GM18505 (cell line): ENCODE results near the gene SLC38A1.
"Not testable (repeated sequence)": the region's sequence is repeated elsewhere in the genome, so short reads cannot be mapped to it uniquely, and the experiment has no call there.

Source experiments
- ATAC-seq: cut with Tn5 transposase; IDR thresholded peaks from one replicate; pipeline ENCODE4 v1.9.1; 2021; ENCODE audit not compliant: unreplicated experiment
- POLR2A ChIP-seq: IDR thresholded peaks from 4 replicates; pipeline ENCODE4 v1.6.1; 2011; ENCODE audit warnings: borderline replicate concordance; ENCODE audit not compliant: insufficient read depth, insufficient read length; ENCODE audit errors: extremely low read depth

The SLC38A1 gene

DNA sequence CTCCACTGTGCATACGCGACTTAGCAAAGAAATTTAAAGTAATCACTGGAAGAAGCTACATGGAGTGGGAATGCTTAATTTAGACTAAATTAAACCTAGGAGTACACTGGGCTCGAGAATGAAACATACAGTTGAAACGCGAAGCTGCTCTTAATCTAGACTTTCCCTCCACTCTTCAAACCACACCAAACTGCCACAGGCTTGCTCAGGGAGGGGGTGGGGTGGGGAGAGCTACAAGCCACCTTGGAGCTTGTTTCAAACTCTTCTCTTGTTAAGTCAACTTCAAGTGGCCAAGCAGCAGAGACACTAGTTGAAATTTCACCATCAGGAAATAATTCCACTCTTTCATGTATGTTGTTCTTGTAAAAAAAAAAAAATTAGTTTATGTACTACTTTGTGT lies 69.9 kb downstream of the SLC38A1 start:
- TF ChIP-seq POLR2A: no peak
- ATAC-seq: no peak

DNA sequence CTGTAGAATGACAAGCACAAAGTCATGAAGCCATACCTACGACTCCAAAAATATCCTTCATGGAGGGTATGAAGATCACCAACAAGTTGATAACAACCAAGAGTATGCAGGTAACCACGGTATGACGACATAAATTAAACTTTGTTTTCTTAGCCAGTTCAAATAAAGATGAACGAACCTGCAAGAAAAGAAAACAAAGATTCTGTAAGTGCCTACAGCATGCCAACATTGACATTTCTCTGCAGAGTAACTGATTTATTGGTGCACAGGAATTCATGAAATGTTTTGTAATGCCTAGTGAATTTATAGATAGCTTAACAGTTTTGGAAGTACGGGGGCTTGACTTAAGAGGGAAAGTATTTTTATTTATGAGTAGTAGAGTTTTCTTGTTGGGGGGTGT lies 71.0 kb downstream of the SLC38A1 start:
- no peak for ATAC-seq
- TF ChIP-seq POLR2A: no peak

DNA sequence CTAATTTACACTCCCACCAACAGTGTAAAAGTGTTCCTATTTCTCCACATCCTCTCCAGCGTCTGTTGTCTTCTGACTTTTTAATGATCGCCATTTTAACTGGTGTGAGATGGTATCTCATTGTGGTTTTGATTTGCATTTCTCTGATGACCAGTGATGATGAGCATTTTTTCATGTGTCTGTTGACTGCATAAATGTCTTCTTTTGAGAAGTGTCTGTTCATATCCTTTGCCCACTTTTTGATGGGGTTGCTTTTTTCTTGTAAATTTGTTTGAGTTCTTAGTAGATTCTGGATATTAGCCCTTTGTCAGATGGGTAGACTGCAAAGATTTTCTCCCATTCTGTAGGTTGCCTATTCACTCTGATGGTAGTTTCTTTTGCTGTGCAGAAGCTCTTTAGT lies 78.3 kb downstream of the SLC38A1 start:
- ATAC-seq: not testable (repeated sequence)

DNA sequence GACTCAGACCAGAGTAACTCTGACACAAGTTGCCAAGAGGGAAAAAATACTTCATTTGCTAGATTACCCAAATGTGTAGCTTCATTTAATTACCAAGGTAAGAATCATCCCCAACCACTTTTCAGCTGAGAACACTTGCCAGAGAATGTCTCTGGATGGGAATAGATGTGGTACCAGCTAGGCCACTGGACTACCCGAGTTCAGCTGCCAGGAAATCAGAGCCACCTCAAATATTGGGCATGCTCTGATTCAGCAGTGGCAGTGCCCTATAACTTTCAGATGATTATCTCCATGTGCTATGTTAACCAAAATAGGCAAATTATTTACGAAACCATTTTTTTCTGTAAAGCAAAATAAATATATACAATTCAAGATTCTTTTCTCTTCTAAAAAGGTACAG lies 80.7 kb downstream of the SLC38A1 start:
- TF ChIP-seq POLR2A: no peak
- no peak for ATAC-seq

DNA sequence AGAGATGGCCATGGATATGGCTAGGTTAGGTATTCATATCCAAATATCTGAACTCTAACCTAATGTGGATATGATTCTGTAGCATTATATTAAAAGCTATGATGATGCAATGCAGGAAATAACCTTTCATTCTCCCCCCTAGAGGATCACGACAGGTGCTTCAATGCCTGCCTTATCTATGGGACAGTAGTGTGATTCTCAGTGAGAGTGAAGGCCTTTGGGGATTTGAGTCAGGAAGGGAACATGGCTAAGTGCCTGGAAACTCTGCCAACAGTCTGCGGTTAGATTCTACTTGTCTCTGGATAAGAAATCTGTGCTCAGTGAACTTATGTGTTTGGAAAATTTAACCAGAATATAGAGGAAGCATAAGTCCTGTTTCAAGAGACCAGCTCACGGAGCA lies 81.8 kb downstream of the SLC38A1 start:
- ATAC-seq: no peak
- TF ChIP-seq POLR2A: no peak

DNA sequence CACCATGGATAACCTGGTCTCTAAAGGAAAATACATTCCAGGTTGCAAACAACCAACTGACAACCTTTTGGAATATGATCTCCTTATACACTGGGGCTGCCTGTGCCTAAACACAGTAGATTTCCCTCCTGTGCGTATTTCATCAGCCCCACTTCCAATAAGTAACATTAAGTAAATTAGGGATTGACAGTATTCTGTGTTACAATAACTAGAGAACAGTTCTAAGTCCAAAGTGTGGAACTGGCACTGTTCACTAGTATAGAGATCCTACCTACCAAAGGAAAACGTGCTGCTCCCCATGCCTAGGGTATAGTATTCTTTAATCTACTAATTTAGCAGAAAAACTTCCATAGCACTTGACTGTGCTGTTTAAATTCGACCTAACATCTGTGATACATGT lies 82.8 kb downstream of the SLC38A1 start:
- TF ChIP-seq POLR2A: no peak
- no peak for ATAC-seq

DNA sequence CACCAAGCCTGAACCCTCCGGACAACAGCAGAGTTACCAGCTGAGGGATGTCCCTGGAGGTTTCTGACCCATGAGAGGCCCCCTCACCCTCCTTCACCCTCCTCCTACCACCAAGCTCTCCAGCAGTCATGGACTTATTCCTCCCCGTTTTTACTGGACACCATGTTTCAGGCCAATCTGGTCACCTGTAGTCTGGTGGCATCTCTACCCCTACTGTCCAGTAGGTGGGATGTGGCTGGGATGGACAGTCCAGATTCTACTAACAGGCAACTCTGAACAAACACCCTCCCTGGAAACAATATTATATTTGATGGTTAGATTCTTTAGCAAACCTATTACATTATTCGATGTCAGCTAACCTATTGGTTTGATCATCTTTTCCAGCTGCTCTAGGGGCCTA lies 83.2 kb downstream of the SLC38A1 start:
- TF ChIP-seq POLR2A: no peak
- no peak for ATAC-seq

DNA sequence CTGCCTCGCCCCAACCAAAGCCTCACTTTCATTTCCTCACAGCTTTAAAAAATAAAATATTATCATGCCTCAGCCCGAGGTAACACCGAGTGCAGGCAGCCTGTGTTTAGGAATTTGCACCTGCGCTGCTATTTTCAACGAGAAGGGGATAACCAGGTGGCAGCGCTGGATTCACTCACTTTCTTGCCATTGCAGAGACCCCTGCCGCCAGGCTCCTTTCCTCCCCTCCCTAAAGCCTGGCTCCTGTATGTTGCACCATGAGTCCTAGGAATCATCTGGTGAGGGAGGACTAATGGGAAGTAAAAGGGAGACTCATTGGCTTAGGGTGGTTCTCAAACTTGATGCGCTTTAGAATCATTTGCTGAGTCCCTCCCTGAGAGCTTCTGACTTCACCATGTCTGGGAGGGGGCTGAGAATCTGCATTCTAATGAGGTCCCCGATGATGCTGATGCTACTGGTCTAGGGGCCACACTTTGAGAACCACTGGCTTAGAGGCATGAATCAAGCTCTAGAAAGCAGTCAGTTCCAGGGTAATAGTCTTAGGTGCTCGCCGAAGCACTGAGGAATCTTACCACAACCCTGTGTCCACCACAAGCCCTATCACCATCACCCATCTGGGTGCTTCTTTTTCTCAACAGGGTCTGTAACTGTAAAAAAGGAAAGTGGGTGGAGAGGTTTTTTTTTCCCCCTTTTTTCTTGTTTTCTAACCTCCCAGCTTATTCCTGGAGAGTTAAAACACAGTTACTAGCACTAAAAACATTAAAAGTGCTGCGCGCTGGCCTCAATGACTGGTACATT lies 83.8 kb downstream of the SLC38A1 start:
- no peak for TF ChIP-seq POLR2A
- no peak for ATAC-seq

DNA sequence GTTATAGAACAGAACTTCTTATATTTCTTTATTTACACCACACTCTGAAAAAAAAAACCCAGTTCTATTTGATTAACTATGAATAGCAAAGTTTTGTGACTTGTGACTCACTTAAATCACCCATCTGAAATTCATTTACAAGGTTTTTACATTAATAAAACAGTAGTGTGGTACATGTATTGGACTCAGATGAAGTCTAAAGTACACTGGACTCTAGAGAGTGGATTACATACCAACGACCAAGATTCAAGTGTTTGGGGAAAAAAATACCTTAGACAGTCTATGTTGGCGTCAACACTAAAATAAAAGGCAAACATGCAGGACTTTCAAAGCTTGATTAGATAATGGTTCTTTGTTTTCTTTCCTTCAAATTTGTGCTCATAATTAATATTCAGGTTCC lies 85.7 kb downstream of the SLC38A1 start:
- ATAC-seq: no peak
- TF ChIP-seq POLR2A: no peak

DNA sequence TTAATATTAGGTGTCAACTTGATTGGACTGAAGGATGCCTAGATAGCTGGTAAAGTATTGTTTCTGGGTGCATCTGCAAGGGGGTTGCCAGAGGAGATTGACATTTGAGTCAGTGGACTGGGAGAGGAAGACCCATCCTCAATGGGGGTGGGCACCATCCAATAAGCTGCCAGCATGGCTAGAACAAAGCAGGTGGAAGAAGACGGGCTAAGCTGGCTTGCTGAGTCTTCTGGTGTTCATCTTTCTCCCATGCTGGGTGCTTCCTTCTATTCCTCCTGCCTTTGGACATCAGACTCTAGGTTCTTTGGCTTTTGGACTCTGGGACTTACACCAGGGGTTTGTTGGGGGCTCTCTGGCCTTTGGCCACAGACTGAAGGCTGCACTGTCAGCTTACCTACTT lies 87.4 kb downstream of the SLC38A1 start:
- TF ChIP-seq POLR2A: no peak
- no peak for ATAC-seq

DNA sequence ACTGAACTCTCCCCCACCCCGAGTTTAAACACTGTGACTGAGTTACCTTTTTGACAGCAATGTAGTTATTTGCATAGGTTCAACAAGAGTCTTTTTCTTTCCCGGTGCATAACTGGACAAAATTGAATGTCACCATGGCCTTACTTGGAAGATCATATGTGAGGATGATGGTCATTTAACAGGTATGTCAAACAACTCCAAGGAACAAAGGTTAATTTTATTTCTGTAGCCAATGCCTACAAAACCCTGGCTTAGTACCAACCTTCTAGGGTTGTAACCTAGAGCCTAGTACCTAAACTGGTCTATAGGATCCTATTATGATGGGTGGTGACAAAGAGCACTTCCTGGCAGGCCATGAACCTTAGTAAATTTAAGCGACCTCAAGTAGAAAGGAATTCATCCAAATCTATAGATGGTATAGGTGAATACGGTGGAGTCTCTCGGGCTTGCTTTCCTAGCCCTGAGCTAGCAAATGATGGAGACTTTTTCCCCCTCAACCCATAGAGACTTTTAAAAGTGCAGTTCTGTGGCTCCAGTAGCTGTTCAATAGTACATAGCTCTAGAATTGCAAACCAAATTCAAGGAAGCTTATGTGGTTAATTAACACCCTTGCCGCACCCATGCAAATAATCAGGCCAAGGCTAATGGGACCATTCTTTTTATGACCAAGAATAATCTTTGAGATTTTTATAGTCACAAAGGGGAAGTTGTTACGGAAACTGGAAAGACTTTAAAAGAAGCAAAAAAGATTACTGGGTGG lies 89.0 kb downstream of the SLC38A1 start:
- TF ChIP-seq POLR2A: no peak
- no peak for ATAC-seq

DNA sequence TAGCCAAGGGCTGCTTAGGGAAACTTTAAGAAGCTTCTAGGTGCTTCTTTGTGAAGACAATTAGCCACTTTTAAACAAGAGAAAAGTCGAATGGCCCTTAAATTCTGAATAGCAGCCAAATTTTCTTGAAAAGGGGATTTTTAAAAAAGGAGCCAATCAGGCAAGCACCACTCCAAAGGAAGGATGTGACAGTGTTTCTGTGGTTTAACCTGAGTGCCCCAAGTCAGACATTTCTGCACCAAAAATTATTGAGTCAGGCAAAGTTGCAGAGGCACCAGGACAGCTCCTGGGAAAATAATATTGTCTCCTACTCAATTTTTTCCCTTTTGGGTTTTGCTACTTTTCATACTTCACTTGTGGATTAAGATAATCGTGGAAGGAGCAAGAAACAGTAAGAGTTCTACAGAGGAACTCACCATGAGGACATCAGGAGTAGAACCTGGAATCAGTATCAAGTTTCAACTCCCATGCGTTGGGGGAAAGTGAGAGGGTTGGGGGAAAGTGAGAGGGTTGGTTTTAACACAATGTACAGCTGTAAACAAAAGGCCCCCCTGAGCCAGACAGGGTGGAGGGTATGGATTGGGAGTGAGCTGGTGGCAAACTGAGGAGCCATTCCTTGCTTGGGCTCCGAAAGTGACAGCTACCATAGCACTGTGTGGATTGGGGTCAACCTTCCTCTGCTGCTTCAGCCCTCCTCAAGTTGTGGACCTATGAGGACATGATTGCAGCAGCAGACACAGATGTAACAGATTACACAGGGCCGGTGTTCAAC lies 90.8 kb downstream of the SLC38A1 start:
- ATAC-seq: no peak
- no peak for TF ChIP-seq POLR2A

DNA sequence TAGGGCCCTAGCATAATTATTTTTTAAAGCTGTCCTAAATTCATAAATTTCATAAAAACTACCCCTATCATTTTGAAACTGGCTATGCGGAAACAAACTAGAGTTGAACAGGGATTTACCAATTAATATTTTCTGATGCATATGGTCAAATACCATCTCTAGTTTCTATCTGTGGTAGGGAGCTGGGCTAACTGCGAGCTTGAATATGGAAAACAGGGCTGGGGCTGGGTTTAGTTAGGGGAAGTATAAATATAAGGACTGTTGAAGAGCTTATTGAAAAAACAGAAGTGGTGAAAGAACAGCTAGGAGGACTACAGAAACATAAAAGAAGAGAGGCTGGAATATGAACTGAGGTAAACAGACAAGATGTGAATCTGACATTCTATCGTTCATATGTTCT lies 91.8 kb downstream of the SLC38A1 start:
- no peak for TF ChIP-seq POLR2A
- no peak for ATAC-seq

DNA sequence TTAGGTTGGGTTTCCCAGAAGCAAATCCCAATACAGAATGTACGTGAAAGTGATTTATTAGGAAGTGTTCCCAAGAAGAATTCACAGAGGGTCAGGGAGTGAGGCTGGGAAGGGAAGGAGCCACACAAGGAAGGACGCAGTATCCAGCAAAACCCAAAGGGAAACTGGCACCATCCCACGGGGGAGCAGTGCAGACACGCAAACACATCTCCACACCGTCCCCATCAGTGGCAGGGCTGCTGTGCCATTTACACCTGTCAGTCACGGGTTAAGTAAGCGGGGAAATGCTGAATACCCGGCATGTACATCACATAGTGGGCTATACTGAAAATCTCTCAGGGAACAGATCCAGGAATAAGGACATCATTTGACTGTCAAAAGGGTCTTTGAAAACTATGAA lies 93.9 kb downstream of the SLC38A1 start:
- ATAC-seq: no peak

DNA sequence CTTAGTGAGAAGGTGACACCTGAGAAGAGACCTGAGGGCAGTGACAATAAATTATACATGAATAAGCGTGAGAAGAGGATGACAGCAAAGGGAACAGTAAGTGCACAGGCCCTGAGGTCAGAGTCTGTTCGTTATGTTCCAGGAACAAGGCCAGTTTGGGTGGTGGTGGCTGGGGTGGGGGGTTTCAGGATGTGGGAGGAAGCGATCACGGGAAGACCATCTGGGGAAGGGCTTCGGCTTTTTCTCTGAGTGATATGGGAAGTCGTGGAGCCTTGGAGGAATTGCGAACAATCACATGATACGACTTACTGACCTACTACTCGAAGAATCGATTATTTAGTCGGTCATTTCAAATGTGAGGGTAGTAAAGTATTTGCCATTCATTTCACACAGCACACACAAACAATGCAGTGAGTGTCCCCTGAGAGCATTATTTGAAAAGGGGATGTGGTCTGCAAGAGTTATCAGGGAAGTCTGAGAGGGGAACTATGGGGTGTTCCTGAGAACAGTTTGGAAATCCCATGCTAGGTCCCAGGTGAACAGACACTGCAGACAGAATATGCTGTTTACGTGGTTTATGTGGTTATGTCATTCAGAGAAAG lies 94.7 kb downstream of the SLC38A1 start:
- no peak for ATAC-seq

More for the DNA sequence above, 93.9 kb downstream of the SLC38A1 start:
- TF ChIP-seq POLR2A: no peak

More for the DNA sequence above, 94.7 kb downstream of the SLC38A1 start:
- TF ChIP-seq POLR2A: no peak
